GM18520 (cell line): Measurements from ENCODE around the gene DPP3.

Source experiments
- ATAC-seq: cut with Tn5 transposase; IDR thresholded peaks from one replicate; pipeline ENCODE4 v1.9.1; 2021; ENCODE audit not compliant: unreplicated experiment

Gene DPP3

DNA sequence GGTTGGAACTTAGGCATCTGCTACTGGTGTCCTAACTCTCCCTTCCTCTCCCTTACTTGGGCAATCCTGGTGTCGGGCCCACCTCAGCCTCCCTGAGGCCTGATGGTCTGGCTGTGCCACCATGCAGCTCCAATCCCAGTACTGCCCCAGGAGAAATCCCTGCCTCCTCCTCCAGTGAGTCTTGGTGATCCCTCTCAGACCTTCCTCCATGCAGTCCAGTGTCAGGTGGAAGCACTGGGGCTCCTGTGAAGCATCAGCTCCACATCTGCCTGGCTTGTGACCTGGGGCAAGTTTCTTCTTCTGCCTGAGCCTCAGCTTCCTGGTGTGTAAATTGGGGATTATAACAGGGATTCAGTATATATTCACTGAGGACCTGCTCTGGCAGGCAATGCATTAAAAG, 15.3 kb upstream of the DPP3 start:
- ATAC-seq, result no peak

DNA sequence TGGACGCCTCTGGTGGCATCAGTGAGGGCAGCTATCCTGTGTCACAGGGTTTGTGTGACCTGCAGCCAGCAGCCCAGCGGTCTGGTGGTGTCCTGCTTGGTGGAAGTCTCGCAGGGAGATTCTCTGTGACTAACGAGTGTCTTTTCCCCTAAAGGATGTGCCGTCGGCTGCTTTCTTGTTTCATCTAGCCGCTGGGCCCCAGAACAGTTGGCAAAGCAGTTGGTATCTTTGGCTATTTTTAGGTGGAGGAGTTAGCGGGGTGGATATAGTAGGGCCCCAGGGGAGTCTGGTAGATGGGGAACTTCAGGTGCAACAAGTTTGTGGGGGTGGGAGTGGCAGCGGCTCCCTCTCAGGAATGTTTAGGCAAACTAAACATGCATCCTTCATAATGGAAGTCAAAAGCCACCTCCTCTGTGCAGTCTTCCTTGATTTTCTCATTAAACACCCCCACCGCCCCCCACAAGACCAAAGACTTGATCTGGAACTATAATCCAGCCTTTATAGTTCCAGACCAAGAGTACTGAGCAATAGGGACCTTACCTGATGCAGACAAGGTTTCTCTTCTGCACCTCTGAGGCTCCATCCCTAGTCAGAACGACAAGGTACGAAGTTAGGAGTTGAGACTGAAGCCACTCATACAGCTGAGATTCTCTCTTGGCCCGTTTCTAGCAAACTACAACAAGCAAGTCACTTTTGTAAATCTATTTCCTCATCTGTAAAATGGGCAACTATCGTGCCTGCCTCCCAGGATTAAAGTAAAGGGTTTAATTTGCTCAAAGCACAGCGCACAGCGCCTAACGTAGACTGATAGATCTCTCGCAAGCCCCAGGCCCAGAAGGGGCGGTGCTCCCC, 14.6 kb upstream of the DPP3 start:
- no peak for ATAC-seq

DNA sequence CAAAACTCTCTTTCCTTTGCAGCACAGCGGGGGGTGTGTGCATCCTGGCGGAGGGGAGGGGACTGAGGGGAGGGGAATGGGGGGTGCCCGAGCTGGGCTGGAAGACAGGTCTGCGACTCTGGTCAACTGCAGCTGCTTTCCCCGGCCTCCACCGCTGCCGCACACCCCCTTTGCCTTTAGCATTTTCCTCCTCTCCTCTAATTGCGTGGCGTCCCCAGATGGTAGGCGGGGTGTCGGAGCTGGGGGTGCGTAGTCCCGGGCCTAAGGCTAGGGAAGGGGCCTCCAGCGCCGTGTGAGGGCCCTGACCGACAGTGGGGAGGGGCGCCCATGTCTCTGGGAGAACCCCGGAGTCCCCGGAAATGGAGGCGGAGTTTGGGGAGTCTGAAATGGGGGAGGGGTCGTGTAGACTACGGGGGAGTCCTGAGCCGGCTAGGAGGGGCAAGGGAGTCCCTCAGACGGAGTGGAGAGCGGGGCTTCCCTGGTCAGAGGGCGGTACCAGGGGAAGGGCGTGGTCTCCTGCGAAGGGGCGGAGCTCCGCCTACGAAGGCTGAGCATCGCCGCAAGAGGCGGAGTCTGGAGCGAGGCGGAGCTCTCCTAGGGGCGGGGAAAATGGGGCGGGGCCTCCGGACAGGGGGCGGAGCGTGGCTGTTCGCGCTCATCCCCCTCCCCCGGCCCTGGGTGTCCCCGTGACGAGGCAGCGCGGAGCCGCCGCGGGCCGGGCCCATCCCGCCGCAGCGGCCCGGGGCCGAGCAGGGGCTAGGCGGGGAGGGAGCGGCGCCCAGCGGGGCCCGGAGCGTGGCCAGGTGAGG, 13.8 kb upstream of the DPP3 start, which contains the start of gene PELI3:
PELI3 (plus strand) TSS at position 681 of the 809 bp plus-strand sequence. CDS start 1,224 bp downstream, outside the sequence.
- ATAC-seq, result peak; percentile 57

DNA sequence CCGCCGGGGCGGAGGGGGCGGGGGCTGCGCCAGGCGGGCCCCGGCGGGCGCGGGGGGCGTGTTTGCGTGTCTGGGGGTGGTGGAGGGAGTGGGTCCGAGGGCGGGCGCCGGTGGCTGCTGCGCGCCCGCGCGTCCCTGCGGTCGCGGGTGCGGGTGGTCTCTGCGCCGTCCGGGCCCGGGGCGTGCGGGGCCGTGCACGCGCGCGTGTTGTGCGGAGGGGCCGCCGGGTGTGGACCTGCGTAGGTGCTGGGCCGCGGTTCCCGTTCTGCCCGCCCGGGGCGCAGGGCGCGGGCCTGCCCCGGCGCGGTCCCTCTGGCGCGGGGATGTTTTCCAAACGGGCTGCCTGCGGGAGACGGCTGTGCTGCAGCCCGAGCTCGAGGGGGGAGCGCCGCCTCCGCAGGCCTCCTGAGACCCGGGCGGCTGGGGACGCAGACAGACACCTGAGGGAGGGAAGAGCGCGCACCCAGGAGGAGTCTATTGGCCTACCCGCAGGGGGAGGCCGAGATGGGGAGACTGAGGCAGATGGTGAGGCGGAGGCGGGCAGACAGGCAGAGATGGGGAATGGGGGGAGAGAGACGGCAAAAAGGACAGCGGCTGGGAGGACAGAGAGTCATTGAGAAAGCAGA, 13.1 kb upstream of the DPP3 start:
- peak; percentile 10 for ATAC-seq

DNA sequence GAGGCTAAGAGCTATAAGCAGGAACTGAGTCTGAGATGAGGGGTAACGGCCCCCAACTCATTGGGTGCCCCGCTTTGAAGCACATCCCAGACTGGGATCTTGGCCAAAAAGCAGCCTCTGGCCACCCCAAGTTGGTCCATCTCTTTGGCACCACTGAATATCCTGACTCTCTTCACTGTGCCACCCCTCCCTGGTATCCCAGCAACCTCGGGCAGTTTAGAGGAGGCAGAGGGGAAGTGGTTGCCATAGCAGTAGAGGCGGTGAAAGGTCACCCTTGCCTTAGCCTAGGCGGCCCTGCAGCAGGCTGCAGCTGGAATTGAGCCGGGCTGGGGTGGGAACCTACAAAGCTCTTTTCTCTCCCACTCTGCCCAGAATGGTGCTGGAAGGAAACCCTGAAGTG, 12.5 kb upstream of the DPP3 start:
- ATAC-seq, result no peak

DNA sequence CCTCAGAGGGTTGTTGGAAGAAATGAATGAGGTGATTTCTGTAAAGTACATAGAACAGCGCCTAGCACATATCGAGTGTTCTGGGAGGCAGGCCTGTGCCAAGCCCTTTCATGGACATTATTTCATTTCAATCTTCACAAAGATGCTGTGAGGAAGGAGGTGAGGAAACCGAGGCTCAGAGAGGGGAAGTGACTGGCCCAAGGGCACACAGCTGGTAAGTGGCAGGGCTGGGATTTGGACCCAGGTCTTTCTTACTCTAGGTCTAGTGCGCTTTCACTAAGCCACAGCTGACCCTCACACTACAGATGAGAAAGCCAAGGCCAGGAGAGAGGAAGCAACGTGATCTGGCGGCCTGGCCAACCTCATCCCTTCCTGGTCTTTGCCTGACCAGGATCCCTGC, 11.5 kb upstream of the DPP3 start:
- no peak for ATAC-seq

DNA sequence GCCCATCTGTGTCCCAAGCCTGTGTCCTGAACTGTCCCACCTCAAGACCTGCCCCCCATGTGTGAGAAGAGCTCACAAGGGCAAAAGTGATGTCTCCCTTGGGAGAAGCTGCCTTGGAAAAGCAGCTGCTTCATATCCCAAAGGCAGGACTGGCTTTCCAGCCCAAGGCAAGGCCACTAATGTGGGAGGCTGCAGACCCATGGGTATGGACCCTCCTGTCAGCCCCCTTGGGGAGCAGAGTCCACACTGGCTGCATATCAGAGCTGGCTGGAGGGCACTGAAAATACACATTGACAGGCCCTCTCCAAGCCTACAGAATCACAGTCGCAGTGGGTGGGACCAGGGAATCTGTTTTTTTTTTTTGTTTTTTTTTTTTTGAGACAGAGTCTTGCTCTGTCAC, 10.8 kb upstream of the DPP3 start:
- no peak for ATAC-seq

DNA sequence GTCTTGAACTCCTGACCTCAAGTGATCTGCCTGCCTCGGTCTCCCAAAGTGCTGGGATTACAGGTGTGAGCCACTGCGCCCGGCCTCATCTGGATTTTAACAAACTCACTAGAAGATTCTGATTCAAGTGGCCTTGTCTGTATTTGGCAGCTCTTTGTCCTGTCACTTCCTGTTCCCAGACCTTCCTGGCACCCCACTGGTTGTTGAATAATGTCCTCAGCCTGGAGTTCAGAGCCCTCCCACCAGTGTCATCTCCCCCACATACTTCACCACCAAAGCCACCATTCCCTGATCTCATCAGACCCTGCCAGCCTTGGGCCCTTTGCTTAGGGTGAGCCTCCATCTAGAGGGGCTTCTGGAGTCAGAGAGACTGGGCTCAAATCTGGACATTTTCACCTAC, 10.2 kb upstream of the DPP3 start:
- ATAC-seq, result no peak

DNA sequence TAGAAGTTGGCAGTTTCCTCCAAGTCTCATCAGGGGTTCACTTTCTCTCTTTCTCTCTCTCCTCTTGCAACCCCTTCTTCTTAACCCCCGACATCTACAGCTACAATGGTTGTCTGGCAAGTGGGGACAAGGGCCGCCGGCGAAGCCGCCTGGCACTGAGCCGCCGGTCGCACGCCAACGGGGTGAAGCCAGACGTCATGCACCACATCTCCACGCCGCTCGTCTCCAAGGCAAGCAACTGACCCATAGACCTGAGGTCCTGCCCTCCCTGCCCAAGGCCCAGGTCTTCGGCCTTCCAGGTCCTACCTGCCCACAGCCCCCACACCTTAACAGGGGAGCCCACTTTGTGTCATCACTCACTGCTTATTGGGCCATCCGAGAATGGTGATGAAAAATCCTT, 9.1 kb upstream of the DPP3 start:
- no peak for ATAC-seq

DNA sequence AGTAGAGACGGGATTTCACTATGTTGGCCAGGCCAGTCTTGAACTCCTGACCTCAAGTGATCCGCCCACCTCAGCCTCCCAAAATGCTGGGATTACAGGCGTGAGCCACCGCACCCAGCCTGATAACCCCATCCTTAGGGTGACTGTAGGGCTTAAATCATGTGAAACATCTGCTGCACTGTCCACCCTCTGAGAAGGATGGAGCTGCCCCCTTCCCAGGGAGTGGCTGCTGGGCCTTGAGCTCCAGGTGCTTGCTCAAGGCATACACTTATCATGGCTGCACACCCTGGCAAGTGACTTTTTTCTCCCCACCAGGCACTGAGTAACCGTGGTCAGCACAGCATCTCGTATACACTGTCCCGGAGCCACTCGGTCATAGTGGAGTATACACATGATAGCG, 8.2 kb upstream of the DPP3 start:
- ATAC-seq, result no peak

DNA sequence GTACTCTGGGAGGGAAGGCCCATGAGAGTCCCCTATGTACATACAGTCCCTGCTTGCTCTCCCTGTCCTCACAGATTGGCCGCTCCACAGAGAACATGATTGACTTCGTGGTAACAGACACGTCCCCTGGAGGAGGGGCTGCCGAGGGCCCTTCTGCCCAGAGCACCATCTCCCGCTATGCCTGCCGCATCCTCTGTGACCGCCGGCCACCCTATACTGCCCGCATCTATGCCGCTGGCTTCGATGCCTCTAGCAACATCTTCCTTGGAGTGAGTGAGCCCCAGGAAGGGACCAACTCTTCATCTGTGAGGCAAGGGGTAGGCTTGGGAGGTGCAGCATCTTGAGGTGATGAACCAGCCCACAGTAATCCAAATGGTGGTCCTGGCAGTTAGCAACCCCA, 7.1 kb upstream of the DPP3 start:
- no peak for ATAC-seq

DNA sequence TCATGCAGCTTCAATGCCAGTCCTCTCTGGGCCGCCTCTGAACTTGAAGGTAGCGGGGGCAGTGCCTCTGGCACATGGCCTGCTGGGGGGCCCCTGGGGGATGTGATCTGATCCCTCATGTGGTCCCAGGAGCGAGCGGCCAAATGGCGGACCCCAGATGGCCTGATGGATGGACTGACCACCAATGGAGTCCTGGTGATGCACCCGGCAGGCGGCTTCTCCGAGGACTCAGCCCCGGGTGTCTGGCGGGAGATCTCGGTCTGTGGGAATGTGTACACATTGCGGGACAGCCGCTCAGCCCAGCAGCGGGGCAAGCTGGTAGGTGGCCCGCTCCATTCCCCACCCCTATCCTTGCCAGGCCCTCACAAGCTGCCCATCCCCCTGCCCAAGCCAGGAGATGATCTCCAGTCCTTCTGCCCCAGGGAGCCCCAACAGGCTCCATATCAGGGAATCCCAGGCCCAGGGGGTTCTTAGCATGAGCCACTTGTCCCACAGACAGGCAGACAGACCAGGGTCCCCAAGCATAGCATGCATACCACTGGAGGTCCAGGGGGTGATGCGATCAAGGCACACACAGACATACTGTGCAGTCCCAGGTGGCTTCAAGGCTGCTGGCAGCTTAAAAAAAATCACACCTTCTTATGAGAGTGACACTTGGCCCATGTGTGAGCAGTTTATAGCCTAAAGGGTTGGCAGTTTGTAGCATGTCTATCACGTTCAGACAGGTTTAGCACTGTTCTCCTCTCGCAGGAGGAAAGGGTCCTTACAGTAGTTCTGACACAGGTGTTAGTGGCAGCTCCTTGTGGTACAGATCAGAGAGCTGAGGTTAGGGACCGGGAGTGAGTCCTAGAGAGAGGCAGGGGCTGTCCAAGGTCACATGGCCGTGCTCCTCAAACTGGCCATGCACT, 6.4 kb upstream of the DPP3 start:
- ATAC-seq, result no peak

DNA sequence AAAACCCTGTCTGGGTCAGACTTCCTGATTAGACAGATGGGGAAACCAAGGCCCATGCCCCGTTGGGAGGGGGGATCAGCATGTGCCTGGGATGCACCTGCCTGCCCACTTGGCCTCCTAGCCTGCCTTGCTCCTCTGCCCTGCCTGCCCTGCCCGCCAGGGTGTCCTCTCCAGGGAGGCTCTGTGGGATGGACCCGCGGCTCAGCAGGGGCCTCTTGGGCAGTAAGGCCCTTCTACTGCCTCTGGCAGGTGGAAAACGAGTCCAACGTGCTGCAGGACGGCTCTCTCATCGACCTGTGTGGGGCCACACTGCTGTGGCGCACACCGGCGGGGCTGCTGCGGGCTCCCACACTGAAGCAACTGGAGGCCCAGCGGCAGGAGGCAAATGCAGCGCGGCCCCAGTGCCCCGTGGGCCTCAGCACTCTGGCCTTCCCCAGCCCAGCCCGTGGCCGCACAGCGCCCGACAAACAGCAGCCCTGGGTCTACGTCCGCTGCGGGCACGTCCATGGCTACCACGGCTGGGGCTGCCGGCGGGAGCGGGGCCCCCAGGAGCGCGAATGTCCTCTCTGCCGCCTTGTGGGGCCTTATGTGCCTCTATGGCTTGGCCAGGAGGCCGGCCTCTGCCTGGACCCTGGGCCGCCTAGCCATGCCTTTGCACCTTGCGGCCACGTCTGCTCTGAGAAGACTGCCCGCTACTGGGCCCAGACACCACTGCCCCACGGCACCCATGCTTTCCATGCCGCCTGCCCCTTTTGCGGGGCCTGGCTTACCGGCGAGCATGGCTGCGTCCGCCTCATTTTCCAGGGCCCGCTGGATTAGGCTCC, 4.7 kb upstream of the DPP3 start:
- no peak for ATAC-seq

DNA sequence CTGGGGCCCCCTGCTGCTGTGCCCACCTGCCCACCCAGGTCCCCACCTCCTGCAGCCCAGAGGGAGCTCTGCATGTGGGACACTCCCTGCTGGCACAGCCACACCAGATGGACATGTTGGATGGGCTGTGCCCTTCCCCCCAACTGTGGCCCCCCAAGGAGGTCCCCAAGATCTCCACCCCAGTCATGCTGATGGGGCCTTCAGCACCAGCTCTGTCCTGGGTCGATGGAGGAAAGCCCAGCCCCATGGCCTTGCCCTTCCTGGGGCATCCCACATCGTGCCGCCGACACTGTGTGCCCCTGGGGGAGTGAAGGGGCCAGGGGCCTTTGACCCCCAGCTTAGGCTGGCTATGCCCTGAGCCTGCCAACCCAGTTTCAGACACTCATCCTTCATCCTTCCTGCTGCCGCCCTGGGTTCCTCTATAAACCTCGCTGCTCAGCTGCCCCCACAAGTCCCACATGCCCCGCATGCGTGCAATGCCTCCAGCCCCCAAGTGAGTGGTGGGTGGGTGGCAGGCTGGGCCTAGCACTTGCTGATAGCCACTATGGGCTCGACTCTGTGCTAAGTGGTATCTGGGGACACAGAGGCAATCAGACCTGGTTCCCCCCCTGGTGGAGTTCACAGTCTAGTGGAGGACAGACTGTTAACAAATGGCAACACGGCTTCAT, 3.9 kb upstream of the DPP3 start:
- ATAC-seq, result no peak

DNA sequence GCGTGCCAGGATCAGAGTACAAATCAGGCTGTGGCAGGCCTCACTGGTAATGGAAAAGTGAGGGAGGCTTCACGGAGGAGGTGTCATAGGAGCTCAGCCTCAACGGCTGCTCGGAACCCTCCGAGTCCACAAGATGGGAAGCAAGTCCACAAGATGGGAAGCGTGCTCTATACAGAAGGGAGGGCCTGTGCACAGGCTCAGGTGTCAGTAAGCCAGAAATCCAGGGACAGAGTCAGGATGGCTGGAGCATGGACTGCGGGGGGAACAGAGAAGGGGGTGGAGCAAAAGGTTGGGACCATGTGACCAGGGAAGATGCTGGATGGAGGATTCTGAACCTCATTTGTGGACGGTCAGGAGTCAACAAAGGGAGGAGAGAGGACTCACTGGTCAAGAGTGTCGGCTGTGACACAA, 3.4 kb upstream of the DPP3 start:
- no peak for ATAC-seq

DNA sequence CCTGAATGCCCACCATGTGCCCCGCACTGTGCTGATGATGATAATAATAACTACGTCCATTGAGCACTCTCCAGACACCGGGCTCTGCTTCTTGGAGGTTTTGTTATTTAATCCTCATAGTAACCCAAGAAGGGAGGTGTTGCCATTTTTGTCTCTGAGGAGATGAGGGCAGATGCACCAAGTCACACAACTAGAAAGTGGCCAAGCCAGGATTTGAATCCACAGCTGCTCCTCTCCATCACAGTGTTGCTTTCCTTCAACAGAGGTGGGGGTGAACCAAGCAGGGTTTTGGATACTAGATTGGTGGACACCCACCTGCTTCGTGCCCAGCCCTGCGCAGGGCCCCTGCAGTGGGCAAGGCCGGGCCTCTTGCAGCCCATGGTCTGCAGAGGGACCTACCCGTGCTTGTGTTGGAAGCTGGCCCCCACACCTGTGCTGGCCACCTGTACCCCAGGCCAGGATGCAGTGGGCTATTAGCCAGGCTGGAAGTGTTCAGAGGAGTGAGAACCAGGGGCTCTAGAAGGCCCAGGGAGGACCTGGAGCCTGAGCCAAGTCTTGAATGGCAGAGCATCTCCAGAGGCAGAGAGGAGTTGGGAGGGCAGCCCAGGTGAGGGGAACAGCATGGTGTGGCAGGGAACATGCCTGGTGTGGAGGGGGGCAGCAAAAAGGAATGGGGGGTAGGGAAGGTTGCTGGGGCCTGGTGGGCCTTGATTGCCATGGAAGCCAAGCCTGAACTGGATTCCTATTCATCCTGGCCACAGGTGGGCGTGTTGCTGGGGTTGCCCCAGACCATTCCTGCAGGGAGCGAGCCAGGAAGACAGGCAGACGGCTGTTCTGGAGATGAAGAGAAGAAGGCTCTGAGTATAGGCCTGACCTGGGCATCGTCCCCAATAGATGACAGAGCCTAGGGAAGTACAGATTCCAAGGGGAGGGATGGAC, 2.7 kb upstream of the DPP3 start:
- no peak for ATAC-seq

DNA sequence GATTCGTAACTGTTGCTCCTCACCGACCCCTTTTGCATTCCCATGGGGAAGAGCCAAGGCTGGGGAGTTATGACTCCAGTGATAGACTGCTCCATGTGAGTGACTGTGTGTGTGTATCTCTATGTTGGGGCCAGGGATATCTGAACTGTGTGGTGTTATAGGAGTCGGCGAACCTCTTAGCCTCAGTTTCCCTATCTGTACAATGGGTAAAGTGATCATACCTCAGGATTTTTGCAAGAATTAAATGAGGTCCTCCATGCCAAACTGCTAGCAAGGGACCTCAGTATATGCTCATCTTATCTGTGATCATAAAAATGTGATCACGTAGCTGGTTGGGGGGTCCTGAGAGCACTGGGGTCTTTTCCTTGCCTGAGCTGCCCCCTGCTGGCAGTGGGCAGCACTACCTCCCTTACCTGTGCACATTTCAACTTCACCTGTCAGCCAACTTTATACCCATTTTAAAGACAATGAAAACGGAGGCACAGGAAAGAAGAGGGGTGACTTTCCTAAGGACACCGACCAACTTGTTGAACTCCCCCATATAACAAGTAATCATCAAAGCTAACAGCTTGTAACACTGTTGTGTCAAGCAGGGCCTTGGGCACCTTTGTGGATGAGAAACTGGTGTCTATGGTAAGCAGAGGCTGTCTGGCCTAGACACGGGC, 1.4 kb upstream of the DPP3 start:
- ATAC-seq, result no peak
